Measurements from ENCODE around the gene ASIC4. TPM values are rescaled to one million over a fixed set of nuclear protein-coding genes. Genes with fewer than 3 reads are reported as not detected.

Gene ASIC4
- total and polyA plus RNA-seq, 2 experiments from 2014 or later: not detected

DNA sequence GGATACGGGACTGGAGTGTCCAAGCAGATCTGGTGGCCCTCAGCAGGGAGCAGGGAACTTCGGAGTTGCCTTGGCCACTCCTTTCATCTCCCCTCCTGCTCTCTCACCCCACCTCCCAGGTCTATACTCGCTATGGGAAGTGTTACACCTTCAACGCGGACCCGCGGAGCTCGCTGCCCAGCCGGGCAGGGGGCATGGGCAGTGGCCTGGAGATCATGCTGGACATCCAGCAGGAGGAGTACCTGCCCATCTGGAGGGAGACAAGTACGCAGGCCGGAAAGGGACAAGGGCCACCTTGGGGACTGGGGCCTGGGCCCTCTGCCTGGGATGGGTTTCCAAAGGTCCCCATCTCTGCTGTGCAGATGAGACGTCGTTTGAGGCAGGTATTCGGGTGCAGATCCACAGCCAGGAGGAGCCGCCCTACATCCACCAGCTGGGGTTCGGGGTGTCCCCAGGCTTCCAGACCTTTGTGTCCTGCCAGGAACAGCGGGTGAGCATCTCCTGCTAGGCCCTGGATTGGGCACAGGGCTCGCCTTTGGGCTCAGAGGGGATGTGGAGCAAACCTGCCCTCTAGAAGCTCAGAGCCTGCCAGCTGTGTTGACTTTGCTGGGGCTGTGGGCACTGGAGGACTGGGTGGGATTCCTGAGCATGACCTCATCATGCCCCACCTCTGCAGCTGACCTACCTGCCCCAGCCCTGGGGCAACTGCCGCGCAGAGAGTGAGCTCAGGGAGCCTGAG, 17.5 kb downstream of the ASIC4 start:
- H3K36me3 ChIP-seq (replicated peaks; ENCODE audit: insufficient read depth, low read depth): no peaks in the 10 kb centered on the region
- DNase-seq (ENCODE audit: low spot score): no peak

GRCh38 chr2:219532378-219532649, 18.0 kb downstream of the ASIC4 start:
- Histone ChIP-seq H3K27me3 (peaks cover 27% of the 10 kb centered on the region), H3K79me2 (no peaks in the 10 kb centered on the region), H3K4me1 (ENCODE audit: insufficient read depth) (no peaks in the 10 kb centered on the region), H2AFZ (no peak overlapping the region), H3K9me2 (replicated peaks; ENCODE audit: insufficient read depth) (no peaks in the 10 kb centered on the region), H3K9me3 (ENCODE audit: low read depth) (no peaks in the 10 kb centered on the region), H3K4me2 (no peak overlapping the region), H3K27ac (no peak overlapping the region), H3K4me3 (no peak overlapping the region), H3K36me3 (replicated peaks; ENCODE audit: insufficient read depth, low read depth) (no peaks in the 10 kb centered on the region), H4K20me1 (ENCODE audit: insufficient read depth, poor library complexity, severe bottlenecking) (no peaks in the 10 kb centered on the region)
- TF ChIP-seq, protein P1, sequence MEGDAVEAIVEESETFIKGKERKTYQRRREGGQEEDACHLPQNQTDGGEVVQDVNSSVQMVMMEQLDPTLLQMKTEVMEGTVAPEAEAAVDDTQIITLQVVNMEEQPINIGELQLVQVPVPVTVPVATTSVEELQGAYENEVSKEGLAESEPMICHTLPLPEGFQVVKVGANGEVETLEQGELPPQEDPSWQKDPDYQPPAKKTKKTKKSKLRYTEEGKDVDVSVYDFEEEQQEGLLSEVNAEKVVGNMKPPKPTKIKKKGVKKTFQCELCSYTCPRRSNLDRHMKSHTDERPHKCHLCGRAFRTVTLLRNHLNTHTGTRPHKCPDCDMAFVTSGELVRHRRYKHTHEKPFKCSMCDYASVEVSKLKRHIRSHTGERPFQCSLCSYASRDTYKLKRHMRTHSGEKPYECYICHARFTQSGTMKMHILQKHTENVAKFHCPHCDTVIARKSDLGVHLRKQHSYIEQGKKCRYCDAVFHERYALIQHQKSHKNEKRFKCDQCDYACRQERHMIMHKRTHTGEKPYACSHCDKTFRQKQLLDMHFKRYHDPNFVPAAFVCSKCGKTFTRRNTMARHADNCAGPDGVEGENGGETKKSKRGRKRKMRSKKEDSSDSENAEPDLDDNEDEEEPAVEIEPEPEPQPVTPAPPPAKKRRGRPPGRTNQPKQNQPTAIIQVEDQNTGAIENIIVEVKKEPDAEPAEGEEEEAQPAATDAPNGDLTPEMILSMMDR (IDR thresholded peaks at IDR 0.05; ENCODE audit: poor library complexity): no peak
- no peak for TF ChIP-seq EZH2 (IDR thresholded peaks at IDR 0.05; ENCODE audit: borderline replicate concordance)
- TF ChIP-seq EZH2phosphoT487 (IDR thresholded peaks at IDR 0.05; ENCODE audit: low read depth, severe bottlenecking, unreplicated experiment): no peak
- DNase-seq (ENCODE audit: low spot score): no peak
- WGBS (ENCODE audit: low lambda C conversion rate, missing lambda C conversion rate): 87% methylated on average over 8 of the region's 8 CpGs

More for the DNA sequence above, 17.5 kb downstream of the ASIC4 start:
- no peak overlapping the region for H2AFZ ChIP-seq
- H4K20me1 ChIP-seq (ENCODE audit: insufficient read depth, poor library complexity, severe bottlenecking): no peaks in the 10 kb centered on the region
- no peaks in the 10 kb centered on the region for H3K4me1 ChIP-seq (ENCODE audit: insufficient read depth)
- H3K9me3 ChIP-seq (ENCODE audit: low read depth): no peaks in the 10 kb centered on the region
- 85% methylated on average over 20 of the region's 20 CpGs for WGBS (ENCODE audit: low lambda C conversion rate, missing lambda C conversion rate)
- H3K27me3 ChIP-seq: peaks cover 29% of the 10 kb centered on the region
- TF ChIP-seq EZH2 (IDR thresholded peaks at IDR 0.05; ENCODE audit: borderline replicate concordance): no peak
- TF ChIP-seq, protein P1 (IDR thresholded peaks at IDR 0.05; ENCODE audit: poor library complexity): no peak
- no peak for TF ChIP-seq EZH2phosphoT487 (IDR thresholded peaks at IDR 0.05; ENCODE audit: low read depth, severe bottlenecking, unreplicated experiment)
- no peaks in the 10 kb centered on the region for H3K79me2 ChIP-seq
- no peaks in the 10 kb centered on the region for H3K9me2 ChIP-seq (replicated peaks; ENCODE audit: insufficient read depth)
- H3K4me3 ChIP-seq: no peak overlapping the region
- no peak overlapping the region for H3K27ac ChIP-seq
- no peak overlapping the region for H3K4me2 ChIP-seq

DNA sequence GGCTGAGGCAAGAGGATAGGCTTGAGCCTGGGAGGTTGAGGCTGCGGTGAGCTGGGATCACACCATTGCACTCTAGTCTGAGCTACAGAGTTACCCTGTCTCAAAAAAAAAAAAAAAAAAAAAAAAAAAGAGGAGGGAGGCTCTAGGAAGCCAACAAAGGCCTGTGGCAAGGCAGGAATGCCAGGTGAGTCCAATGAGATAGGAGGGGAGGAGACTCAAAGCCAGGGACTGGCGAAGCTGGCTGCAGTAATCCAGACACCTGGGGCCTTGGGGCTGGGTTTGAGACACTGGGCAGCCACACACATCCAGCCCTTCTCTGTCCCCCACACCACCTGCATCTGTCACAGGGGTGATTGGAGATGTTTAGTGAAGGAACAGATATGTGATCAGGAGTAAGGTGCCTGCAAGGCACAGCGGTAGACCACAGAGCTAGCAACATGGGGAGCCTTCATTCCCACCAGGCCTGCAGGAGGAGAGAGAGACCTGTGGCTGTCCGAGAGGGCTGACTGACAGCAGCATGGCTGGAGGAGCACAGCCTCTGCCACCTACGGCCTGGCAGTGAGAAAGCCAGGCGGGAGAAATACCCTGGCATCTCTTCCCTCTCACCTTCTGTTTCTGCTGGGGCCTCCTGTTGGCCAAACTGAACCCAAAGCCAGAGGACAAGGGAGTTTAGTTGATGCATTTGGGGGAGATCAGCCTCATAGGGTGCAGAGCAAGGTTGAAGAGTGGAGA, 19.8 kb downstream of the ASIC4 start:
- peaks cover 9% of the 10 kb centered on the region for H3K27me3 ChIP-seq
- H2AFZ ChIP-seq: no peak overlapping the region
- H3K9me3 ChIP-seq (ENCODE audit: low read depth): no peaks in the 10 kb centered on the region
- 74% methylated on average over 6 of the region's 6 CpGs for WGBS (ENCODE audit: low lambda C conversion rate, missing lambda C conversion rate)
- no peaks in the 10 kb centered on the region for H3K9me2 ChIP-seq (replicated peaks; ENCODE audit: insufficient read depth)
- H3K4me1 ChIP-seq (ENCODE audit: insufficient read depth): peaks cover 12% of the 10 kb centered on the region
- H3K36me3 ChIP-seq (replicated peaks; ENCODE audit: insufficient read depth, low read depth): no peaks in the 10 kb centered on the region
- H3K4me3 ChIP-seq: no peak overlapping the region
- TF ChIP-seq, protein P1 (IDR thresholded peaks at IDR 0.05; ENCODE audit: poor library complexity): no peak
- TF ChIP-seq EZH2 (IDR thresholded peaks at IDR 0.05; ENCODE audit: borderline replicate concordance) (no peak), EZH2phosphoT487 (IDR thresholded peaks at IDR 0.05; ENCODE audit: low read depth, severe bottlenecking, unreplicated experiment) (no peak)
- DNase-seq (ENCODE audit: low spot score): no peak
- no peak overlapping the region for H3K27ac ChIP-seq
- H3K4me2 ChIP-seq: no peak overlapping the region
- H4K20me1 ChIP-seq (ENCODE audit: insufficient read depth, poor library complexity, severe bottlenecking): peaks cover 8% of the 10 kb centered on the region
- no peaks in the 10 kb centered on the region for H3K79me2 ChIP-seq

Data from hepatocyte (in vitro differentiated cells).